Fibroblast of pulmonary artery (primary cell): ENCODE measurements around the gene TRAIP.

Experiments
- DNase-seq: peaks from one replicate; pipeline ENCODE4 v3.0.0-alpha.2; 2010; ENCODE audit warnings: low read depth
- H3K4me3 ChIP-seq: replicated peaks from 2 replicates; pipeline ENCODE4 v1.5.1; 2011; ENCODE audit warnings: low read depth, mild to moderate bottlenecking, control low read depth, low read length, moderate library complexity
- TF ChIP-seq, protein P1 (sequence below): IDR thresholded peaks from 2 replicates; pipeline ENCODE4 v1.5.1; 2011; ENCODE audit warnings: mild to moderate bottlenecking, control low read depth, low read length, inconsistent platforms; ENCODE audit errors: missing control alignments

Gene TRAIP

DNA sequence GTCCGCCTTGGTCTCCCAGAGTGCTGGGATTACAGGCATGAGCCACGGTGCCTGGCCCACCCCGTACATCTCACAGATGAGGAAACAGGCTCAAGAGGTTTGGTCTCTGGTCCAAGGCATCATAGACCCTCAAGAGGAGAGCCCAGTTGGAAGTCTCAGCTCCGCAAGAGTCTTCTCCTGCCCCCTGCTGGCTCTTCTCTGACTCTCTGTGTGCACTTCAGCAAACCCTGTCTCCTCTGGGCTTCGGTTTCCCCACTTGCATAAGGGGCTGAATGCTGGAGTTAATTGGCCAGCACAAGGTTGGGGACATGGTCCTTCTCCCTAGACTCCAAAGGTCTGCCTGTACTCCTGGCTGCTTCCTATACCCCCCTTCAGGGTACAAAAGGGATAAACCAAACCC lies 43.5 kb upstream of the TRAIP start:
- no peak overlapping the region for H3K4me3 ChIP-seq
- TF ChIP-seq, protein P1, sequence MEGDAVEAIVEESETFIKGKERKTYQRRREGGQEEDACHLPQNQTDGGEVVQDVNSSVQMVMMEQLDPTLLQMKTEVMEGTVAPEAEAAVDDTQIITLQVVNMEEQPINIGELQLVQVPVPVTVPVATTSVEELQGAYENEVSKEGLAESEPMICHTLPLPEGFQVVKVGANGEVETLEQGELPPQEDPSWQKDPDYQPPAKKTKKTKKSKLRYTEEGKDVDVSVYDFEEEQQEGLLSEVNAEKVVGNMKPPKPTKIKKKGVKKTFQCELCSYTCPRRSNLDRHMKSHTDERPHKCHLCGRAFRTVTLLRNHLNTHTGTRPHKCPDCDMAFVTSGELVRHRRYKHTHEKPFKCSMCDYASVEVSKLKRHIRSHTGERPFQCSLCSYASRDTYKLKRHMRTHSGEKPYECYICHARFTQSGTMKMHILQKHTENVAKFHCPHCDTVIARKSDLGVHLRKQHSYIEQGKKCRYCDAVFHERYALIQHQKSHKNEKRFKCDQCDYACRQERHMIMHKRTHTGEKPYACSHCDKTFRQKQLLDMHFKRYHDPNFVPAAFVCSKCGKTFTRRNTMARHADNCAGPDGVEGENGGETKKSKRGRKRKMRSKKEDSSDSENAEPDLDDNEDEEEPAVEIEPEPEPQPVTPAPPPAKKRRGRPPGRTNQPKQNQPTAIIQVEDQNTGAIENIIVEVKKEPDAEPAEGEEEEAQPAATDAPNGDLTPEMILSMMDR = peak; percentile 32
- DNase-seq = peak; percentile 34

- TF ChIP-seq, protein P1 = no peak
- DNase-seq = no peak
- no peak overlapping the region for H3K4me3 ChIP-seq
Measured at GRCh38 chr3:49898991-49899390, 42.6 kb upstream of the TRAIP start.

GRCh38 chr3:49896345-49896744 lies 40.0 kb upstream of the TRAIP start:
- DNase-seq = no peak
- no peak overlapping the region for H3K4me3 ChIP-seq
- TF ChIP-seq, protein P1 = no peak

- TF ChIP-seq, protein P1 = no peak
Measured at GRCh38 chr3:49895791-49896190, 39.4 kb upstream of the TRAIP start.

DNA sequence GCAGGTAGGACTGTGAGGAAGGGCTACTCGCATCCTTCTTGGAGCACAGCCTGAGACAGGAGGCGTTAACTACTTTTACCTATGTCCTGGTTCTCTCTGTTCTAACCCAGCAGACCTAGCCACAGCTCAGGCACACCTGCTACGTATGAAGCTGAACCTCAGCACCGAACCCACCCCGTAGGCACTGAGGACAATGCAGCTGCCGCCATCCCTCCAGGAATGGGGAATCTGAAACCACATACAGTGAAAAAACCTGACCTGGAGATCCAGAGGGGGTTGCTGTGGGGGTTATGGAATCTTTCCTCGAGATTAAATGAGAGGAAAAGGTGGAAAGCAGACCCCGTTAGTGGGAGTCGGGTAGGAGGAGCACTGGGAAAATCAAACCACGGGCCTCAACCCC lies 32.9 kb upstream of the TRAIP start:
- no peak overlapping the region for H3K4me3 ChIP-seq
- TF ChIP-seq, protein P1 = no peak
- no peak for DNase-seq

More at GRCh38 chr3:49895791-49896190, 39.4 kb upstream of the TRAIP start:
- H3K4me3 ChIP-seq = no peak overlapping the region
- DNase-seq = no peak

DNA sequence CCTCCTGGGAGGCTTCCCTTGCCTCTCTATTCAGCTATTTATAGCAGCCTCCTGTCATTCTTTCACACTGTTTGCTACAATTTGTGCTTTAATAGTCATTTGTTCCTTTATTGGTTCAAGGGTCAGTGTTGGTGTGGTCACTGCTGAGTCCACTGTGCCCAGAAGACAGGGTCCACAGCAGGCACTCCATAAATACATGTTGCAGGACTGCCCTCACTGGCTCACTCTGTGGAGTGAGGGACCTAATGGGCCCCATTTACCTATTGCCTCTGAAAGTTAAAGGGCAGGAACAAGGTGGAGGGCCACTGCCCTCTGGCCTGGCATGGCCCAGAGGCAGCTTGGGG lies 30.5 kb upstream of the TRAIP start:
- H3K4me3 ChIP-seq = no peak overlapping the region
- DNase-seq = no peak
- TF ChIP-seq, protein P1 = no peak

GRCh38 chr3:49883998-49884397 lies 27.6 kb upstream of the TRAIP start:
- TF ChIP-seq, protein P1 = no peak
- H3K4me3 ChIP-seq = no peak overlapping the region

More at GRCh38 chr3:49883998-49884397, 27.6 kb upstream of the TRAIP start:
- no peak for DNase-seq
